Upper lobe of right lung (tissue), 1 donor: ENCODE results near the gene TMEM243. TPM values are rescaled to one million over a fixed set of nuclear protein-coding genes. Genes with fewer than 3 reads are reported as not detected.
A peak's percentile ranks its signal among the peaks of the same experiment; 100 is the strongest.

Experiments
- ATAC-seq: fragments of 200-7000 bp; cut with Tn5 transposase; one replicate; pipeline ENCODE4 v1.9.1; 2020; ENCODE audit warnings: mild to moderate bottlenecking, moderate library complexity
- DNase-seq: peaks from one replicate; pipeline ENCODE4 v3.0.0-alpha.2; 2020
- H3K27ac ChIP-seq: fragments of 200-600 bp; one replicate; pipeline ENCODE4 v1.8.0; 2022
- H3K27me3 ChIP-seq: fragments of 200-600 bp; one replicate; pipeline ENCODE4 v1.8.0; 2022; ENCODE audit warnings: mild to moderate bottlenecking
- H3K36me3 ChIP-seq: fragments of 200-600 bp; one replicate; pipeline ENCODE4 v1.8.0; 2022
- H3K4me1 ChIP-seq: fragments of 200-600 bp; one replicate; pipeline ENCODE4 v1.8.0; 2022
- H3K4me3 ChIP-seq: fragments of 200-600 bp; one replicate; pipeline ENCODE4 v1.8.0; 2022; ENCODE audit warnings: mild to moderate bottlenecking
- H3K9me3 ChIP-seq: fragments of 200-600 bp; one replicate; pipeline ENCODE4 v1.8.0; 2022
- CTCF ChIP-seq: fragments of 200-600 bp; IDR thresholded peaks from one replicate; pipeline ENCODE4 v1.8.0; 2022; ENCODE audit warnings: antibody characterized with exemption
- intact Hi-C: fragments of 100-400 bp; cut with DNase I; formaldehyde crosslinking; loops from one replicate; pipeline ENCODE4 v1.11.0; 2022
- total RNA-seq: library from RNA; stranded (reverse); fragmentation: NEBNext Ultra II Directional; extraction: Animal tissue kit (Norgen Biotek cat#: 25700); gene quantifications from one replicate; pipeline ENCODE4 v1.2.1, GENCODE V29; 2021
- donor health status: DM: no; HTN: yes; CAD: no; lungs with severe emphysema.

Gene TMEM243
- total RNA-seq, 1 donor from 2014 or later = 108 TPM

GRCh38 chr7:87215046-87215445 lies 4.5 kb downstream of the TMEM243 start:
- no peak overlapping the region for H3K27ac ChIP-seq
- no peaks in the 10 kb centered on the region for H3K27me3 ChIP-seq
- H3K4me1 ChIP-seq = peaks cover 76% of the 10 kb centered on the region
- no peaks in the 10 kb centered on the region for H3K36me3 ChIP-seq
- no peaks in the 10 kb centered on the region for H3K9me3 ChIP-seq
- intact Hi-C loops = no loop called here
- ATAC-seq = no peak
- no peak for TF ChIP-seq CTCF
- DNase-seq = no peak
- H3K4me3 ChIP-seq = no peak overlapping the region

- Histone ChIP-seq H3K27ac (no peak overlapping the region), H3K27me3 (no peaks in the 10 kb centered on the region), H3K9me3 (no peaks in the 10 kb centered on the region), H3K4me1 (peaks cover 76% of the 10 kb centered on the region), H3K4me3 (no peak overlapping the region), H3K36me3 (no peaks in the 10 kb centered on the region)
- DNase-seq = no peak
- TF ChIP-seq CTCF = no peak
- intact Hi-C loops = no loop called here
- ATAC-seq = peak; percentile 11
These were observed 5.7 kb downstream of the TMEM243 start for GRCh38 chr7:87213811-87214210.

- Histone ChIP-seq H3K9me3 (no peaks in the 10 kb centered on the region), H3K27ac (peak overlapping the region; percentile 17), H3K36me3 (no peaks in the 10 kb centered on the region), H3K4me3 (no peak overlapping the region), H3K27me3 (no peaks in the 10 kb centered on the region), H3K4me1 (peaks cover 74% of the 10 kb centered on the region)
- intact Hi-C loops = no loop called here
- ATAC-seq = no peak
- DNase-seq = no peak
- TF ChIP-seq CTCF = no peak
These were observed 6.3 kb downstream of the TMEM243 start for GRCh38 chr7:87213252-87213651.

GRCh38 chr7:87212498-87212897 lies 7.0 kb downstream of the TMEM243 start:
- H3K27me3 ChIP-seq = no peaks in the 10 kb centered on the region

GRCh38 chr7:87210506-87210905 lies 9.0 kb downstream of the TMEM243 start:
- peaks cover 5% of the 10 kb centered on the region for H3K9me3 ChIP-seq
- peaks cover 48% of the 10 kb centered on the region for H3K4me1 ChIP-seq
- H3K36me3 ChIP-seq = no peaks in the 10 kb centered on the region
- no peak overlapping the region for H3K27ac ChIP-seq
- no peaks in the 10 kb centered on the region for H3K27me3 ChIP-seq
- ATAC-seq (peak; percentile 12), DNase-seq (no peak)
- no peak for TF ChIP-seq CTCF
- intact Hi-C loops = no loop called here
- H3K4me3 ChIP-seq = no peak overlapping the region

More at GRCh38 chr7:87212498-87212897, 7.0 kb downstream of the TMEM243 start:
- Histone ChIP-seq H3K4me3 (no peak overlapping the region), H3K4me1 (peaks cover 66% of the 10 kb centered on the region), H3K9me3 (no peaks in the 10 kb centered on the region), H3K27ac (peak overlapping the region; percentile 17), H3K36me3 (no peaks in the 10 kb centered on the region)
- ATAC-seq (no peak), DNase-seq (no peak)
- no peak for TF ChIP-seq CTCF
- intact Hi-C loops = no loop called here

GRCh38 chr7:87209295-87209924 lies 10.1 kb downstream of the TMEM243 start:
- H3K36me3 ChIP-seq = no peaks in the 10 kb centered on the region
- no peak overlapping the region for H3K27ac ChIP-seq
- DNase-seq (no peak), ATAC-seq (no peak)
- no peak for TF ChIP-seq CTCF
- H3K9me3 ChIP-seq = peaks cover 15% of the 10 kb centered on the region
- peaks cover 42% of the 10 kb centered on the region for H3K4me1 ChIP-seq
- intact Hi-C loops = no loop called here
- H3K27me3 ChIP-seq = no peaks in the 10 kb centered on the region
- no peak overlapping the region for H3K4me3 ChIP-seq
